ENCODE data around the gene NYAP2.

- TF ChIP-seq CTCF (IDR thresholded peaks at IDR 0.05) (no peak), EP300 (IDR thresholded peaks at IDR 0.05) (no peak)
These were observed 213.1 kb downstream of the NYAP2 start for GRCh38 chr2:225612636-225613035.

Data from gastroesophageal sphincter (tissue), 3 donors.